HG02588 (cell line): ENCODE results near the gene CADM1.

ENCODE experiments used
- ATAC-seq: cut with Tn5 transposase; IDR thresholded peaks from one replicate; pipeline ENCODE4 v1.9.1; 2021; ENCODE audit warnings: mild to moderate bottlenecking, moderate library complexity; ENCODE audit not compliant: unreplicated experiment

Gene CADM1

DNA sequence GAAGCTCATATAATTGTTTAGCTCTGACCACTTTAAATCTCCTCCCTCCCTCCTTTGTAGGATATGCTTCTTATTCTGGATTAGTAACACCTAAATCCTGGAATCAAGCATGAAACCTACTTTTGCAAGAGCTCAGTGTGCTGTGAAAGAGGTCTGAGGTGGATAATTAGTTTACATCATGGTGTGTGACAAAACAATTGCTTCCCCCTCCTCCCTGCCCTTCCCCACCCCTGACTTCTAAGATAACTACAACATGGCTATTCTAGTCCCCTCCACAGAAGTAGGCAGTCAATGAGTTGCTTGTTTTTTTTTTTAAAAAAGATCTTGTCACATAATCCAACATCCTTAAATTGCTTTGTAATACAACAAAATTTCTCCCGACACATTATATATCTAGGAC is 314.0 kb downstream of the CADM1 start:
- ATAC-seq: no peak

- no peak for ATAC-seq
Measured at GRCh38 chr11:115188898-115189278, 315.3 kb downstream of the CADM1 start.

- ATAC-seq: no peak
Measured at GRCh38 chr11:115188188-115188897, 315.9 kb downstream of the CADM1 start.

GRCh38 chr11:115185931-115186330 is 318.3 kb downstream of the CADM1 start:
- ATAC-seq: no peak

DNA sequence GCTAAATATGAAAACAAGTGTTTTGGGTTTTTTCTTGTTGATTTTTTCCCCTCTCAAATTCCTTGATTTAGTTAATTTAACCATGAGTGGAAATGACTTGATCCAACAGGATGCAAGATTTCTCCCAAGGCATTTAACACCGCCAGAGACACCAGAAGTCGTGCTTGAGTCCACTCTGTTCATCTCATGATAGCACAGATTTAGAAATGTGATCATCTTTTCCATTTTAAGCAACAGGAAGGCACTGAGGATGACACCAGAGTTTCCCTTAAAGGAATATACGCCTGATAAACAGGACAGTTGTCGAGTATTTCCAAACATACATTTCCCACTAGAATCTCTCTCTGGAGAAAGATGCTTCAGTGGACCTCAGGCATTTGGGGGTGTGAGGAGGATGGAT is 318.7 kb downstream of the CADM1 start:
- no peak for ATAC-seq

GRCh38 chr11:115184901-115185300 is 319.3 kb downstream of the CADM1 start:
- no peak for ATAC-seq

DNA sequence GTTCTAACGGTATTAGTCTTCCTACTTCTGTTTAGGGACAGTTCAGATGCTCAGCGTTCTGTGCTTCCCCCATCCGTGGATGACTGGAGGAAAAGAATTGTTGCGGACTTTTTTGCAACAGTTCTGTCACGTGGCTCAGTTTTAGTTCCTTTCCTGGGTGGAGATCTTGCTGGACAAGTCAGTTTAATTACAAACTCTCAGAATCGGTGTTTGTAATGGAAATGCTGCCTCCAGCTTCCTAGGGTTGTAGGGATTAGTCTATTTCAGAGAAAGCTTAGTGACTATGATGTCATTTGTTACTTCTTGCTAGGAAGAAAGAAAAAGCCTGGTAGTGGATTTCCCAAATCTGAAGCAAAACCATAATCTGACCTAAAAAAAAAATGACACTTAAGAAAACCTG is 320.4 kb downstream of the CADM1 start:
- ATAC-seq: no peak

DNA sequence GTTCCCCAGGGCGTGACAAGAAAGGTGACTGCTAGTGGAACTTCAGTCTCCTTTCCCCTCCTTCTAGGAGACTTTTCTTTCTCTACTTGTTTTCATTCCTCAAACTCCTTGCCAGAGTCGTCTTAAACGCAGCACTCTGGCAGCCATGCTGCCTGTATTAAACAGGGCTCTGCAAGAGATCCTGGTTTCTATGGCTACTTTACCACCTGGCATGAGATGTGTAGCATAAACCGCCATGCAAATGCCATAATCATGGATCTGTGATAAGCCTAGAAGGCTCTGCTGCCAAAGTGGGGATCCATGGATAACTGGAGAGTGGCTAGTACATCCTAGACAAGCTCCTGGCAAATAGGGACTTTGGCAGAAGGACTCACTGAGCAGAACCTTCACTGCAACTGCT is 321.1 kb downstream of the CADM1 start:
- no peak for ATAC-seq

- no peak for ATAC-seq
Measured at GRCh38 chr11:115182282-115182955, 321.8 kb downstream of the CADM1 start.

- no peak for ATAC-seq
Measured at GRCh38 chr11:115181538-115181937, 322.7 kb downstream of the CADM1 start.

DNA sequence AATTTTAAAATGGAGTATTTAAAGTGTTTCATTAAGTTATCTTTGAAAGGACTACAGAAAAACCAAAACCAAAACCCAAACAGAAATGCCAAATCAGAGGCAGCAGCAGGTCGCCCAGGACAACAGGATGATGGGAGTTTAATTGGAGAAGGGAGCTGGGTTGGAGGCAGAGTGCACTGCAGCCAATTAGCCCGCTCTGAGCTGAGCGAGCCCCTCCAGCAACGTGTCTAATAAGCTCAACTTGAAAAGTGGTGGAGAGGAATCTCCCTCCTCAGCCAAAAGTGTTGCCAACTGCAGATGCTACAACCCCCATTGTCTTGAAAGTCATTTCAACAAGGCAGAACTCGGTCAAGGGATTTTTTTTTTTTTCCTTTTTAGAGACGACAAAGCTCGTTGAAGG is 323.9 kb downstream of the CADM1 start:
- no peak for ATAC-seq

DNA sequence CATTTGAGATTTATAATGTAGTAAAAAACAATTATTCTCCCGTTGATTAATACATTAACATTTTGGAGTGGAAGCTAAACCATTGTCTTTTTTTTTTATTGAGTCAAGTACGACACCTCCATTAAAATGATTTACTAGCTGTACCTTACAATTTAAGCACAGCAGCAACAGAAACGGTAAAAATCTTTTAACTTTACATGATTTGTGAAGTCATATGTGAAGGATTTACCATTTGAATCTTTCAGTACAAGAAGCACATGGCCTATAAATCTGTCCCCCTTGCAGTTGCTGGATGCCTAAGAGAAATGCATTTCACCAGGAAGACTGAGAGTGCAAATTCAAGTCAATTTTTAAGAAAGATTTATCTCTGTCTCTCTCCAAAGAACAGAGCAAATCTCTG is 324.6 kb downstream of the CADM1 start:
- no peak for ATAC-seq

GRCh38 chr11:115178705-115179104 is 325.5 kb downstream of the CADM1 start:
- ATAC-seq: no peak

DNA sequence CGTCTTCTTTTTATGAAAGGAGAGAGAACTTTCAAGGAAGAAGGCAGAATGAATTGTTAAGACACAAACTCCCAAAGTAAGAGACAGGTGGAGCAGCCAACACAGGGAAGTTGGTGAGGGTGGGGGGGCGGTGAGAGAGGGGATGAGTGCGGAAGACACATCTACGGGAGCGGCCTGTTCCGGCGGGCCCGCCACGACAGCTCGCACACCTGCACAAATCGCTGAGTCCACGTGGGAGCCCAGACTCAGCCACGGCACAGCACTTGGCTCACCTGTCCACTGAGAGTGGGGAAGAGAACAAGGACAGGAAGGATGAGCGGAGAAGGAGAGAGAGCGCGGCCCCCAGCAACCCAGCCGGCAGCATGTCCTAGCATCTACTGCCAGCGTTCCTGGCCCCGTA is 331.1 kb downstream of the CADM1 start:
- no peak for ATAC-seq

DNA sequence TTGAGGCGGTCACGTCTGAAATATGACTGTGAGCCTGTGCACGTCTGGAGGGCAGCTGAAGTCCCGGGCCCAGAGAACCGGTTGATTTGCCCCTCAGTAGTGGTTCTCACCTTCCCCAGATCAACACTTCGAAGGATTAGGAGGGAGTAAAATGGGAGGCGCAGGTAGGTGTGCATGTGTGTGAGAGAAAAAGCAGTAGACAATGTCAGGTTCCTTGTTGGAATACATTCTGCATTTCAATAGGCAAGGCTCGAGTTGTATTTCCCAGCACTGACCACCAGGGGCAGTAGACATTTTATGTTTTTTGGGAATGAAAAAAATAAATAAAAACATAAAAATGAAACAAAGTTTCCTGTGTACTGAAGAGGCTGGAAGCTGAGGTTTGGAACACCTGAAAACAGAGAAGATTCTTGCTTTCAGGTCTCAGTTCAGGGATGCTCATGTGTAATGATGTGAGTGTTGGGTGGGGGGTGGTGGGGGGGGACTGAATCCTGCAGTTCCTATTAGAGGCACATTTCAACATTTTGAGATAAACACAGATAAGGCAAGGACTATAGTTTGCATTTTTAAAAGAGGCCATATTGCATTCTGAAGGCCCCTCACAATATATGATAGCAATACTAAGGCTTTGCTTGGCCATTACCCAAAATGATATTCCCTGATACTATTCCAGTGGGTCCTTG is 333.9 kb downstream of the CADM1 start:
- no peak for ATAC-seq

- ATAC-seq: no peak
Measured at GRCh38 chr11:115169251-115169650, 335.0 kb downstream of the CADM1 start.

DNA sequence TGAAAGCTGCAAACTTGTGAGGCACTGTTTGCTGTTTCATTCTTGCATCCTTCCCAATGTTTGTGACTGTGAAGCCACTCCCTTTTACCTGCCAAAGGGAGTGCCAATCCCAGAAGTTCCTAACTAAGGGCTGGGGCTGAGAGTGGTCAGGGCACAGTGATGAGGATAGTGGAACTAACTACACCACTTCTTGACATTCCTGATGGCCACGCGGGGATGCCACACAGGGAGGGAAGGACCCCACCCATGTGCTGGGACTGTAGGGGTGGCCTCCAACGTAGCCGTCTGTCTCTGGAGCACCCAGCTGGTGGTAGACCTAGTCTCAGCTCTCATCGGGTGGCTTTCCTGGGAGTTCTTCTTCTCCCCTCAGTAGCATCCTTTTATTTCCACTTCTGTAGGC is 335.5 kb downstream of the CADM1 start:
- no peak for ATAC-seq

GRCh38 chr11:115168229-115168671 is 336.0 kb downstream of the CADM1 start:
- no peak for ATAC-seq

GRCh38 chr11:115167456-115167855 is 336.8 kb downstream of the CADM1 start:
- no peak for ATAC-seq

GRCh38 chr11:115166820-115167219 is 337.4 kb downstream of the CADM1 start:
- ATAC-seq: no peak

DNA sequence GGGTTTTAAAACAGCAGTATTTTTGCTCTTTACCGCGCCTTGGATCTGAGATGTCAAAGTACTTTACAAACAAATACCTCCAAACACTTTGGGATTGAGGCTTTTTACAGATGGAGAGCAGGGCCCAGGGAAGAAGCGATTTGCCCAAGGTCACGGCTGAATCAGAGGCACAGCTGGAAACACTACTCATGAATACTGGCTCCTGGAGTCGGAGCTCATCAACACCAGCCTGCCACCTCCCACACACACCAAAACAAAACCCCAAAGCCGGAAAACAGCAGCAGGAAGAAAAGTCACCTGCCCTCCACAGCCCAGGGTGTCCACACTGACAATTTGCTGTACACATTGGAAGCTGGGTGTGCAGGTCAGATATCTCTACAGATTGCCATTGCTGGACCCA is 339.4 kb downstream of the CADM1 start:
- no peak for ATAC-seq

GRCh38 chr11:115162919-115163318 is 341.3 kb downstream of the CADM1 start:
- no peak for ATAC-seq
